ENCODE results near the gene PHKA1.

PHKA1 gene

DNA sequence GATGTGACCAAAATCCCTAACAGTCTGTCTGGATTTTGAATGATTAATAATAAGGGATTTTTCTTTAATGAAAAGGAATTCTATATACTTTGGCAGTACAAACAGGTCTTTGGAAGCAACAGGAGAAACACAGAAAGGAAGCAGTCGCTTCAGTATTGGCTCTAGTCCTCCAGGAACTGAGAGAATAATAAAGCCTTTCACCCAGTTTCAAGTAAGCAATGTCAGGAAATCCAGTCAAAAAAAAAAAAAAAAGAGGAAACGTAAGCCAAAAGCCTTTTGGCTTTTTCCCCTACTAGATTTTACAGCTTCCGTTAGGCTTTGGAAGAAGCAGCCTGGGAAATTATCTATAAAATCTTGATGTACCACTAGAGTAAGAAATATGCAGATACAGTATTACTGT is 79.8 kb downstream of the PHKA1 start:
- DNase-seq (ENCODE audit: low read depth) = peak; percentile 53
- TF ChIP-seq, protein P1, sequence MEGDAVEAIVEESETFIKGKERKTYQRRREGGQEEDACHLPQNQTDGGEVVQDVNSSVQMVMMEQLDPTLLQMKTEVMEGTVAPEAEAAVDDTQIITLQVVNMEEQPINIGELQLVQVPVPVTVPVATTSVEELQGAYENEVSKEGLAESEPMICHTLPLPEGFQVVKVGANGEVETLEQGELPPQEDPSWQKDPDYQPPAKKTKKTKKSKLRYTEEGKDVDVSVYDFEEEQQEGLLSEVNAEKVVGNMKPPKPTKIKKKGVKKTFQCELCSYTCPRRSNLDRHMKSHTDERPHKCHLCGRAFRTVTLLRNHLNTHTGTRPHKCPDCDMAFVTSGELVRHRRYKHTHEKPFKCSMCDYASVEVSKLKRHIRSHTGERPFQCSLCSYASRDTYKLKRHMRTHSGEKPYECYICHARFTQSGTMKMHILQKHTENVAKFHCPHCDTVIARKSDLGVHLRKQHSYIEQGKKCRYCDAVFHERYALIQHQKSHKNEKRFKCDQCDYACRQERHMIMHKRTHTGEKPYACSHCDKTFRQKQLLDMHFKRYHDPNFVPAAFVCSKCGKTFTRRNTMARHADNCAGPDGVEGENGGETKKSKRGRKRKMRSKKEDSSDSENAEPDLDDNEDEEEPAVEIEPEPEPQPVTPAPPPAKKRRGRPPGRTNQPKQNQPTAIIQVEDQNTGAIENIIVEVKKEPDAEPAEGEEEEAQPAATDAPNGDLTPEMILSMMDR (IDR thresholded peaks at IDR 0.05; ENCODE audit: low read length, missing control alignments) = no peak
- H3K4me3 ChIP-seq (replicated peaks; ENCODE audit: low read depth, low read length) = no peak overlapping the region

DNA sequence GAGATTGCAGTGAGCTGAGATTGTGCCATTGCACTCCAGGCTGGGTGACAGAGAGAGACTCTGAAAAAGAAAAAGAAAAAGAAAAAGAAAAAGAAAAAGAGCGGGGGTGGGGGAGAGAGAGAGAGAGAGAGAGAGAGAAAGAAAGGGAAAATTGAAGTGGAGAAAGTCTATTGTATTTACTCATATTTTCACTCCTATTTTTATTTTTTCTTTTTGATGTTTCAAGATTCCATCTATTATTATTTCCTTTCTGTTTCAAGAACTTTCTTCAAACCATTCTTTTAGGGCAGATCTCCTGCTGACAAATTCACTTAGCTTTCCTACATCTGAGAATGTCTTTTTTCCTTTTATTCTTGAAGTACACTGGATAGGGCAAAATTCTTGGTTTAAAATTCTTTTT is 83.9 kb downstream of the PHKA1 start:
- no peak overlapping the region for H3K4me3 ChIP-seq (replicated peaks; ENCODE audit: low read depth, low read length)
- DNase-seq (ENCODE audit: low read depth) = no peak
- TF ChIP-seq, protein P1 (IDR thresholded peaks at IDR 0.05; ENCODE audit: low read length, missing control alignments) = no peak

DNA sequence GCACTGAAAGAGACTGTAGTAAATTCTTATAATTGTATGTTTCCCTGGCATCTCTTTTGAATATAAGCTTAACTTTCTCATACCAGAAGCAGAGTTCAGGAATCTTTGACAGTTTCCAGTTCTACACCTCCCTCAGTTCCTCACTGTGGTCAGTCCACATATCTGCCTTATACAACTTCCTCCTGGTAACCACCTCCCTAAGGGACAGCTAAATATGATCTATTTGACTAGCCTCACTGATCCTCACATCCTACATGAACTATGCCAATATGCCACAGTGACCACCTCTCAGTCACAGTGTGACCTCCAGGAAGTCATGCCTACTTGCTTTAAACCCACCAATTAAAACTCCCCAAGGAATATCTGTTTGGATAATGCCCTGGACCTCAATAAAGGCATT is 89.9 kb downstream of the PHKA1 start:
- no peak for DNase-seq (ENCODE audit: low read depth)
- TF ChIP-seq, protein P1 (IDR thresholded peaks at IDR 0.05; ENCODE audit: low read length, missing control alignments) = no peak
- no peak overlapping the region for H3K4me3 ChIP-seq (replicated peaks; ENCODE audit: low read depth, low read length)

DNA sequence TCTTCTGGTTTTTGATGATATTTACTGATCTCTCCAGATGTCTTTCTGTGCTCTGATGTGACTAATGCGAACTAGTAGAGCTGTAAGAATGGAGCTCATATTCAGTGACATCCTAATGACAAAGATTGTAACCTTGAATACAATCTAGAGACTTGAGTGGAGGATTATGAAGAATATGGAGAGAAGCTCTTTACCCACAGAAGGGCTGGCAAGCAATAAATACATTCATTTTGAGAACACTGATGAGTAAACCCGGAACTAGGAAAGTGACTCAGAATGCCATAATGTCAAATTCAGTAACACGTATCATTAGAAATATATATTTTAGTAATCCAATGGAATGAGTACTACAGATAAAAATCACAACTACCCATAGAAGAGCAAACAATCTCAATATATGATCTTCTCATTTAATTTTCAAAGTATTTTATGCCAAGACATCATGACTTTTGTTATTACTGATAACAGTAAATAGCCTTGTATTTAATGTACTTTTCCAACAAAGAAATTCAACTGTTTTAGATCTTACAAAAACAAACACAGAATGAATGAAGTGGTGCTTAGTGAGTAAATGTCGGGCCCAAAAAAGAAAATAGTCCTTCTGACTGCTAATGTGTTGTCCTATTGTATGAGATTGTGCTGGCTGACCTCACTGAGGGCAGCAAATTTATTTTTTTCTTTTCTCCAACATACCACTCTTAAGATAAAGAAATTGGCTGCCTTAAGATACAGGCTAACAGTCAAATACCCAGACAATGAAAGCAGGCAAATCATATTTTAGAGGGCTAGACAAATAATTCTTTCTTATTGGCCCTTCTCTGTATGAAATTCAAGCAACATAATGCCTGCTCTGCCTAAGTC is 92.3 kb downstream of the PHKA1 start:
- no peak overlapping the region for H3K4me3 ChIP-seq (replicated peaks; ENCODE audit: low read depth, low read length)
- TF ChIP-seq, protein P1 (IDR thresholded peaks at IDR 0.05; ENCODE audit: low read length, missing control alignments) = no peak
- DNase-seq (ENCODE audit: low read depth) = peak; percentile 53

DNA sequence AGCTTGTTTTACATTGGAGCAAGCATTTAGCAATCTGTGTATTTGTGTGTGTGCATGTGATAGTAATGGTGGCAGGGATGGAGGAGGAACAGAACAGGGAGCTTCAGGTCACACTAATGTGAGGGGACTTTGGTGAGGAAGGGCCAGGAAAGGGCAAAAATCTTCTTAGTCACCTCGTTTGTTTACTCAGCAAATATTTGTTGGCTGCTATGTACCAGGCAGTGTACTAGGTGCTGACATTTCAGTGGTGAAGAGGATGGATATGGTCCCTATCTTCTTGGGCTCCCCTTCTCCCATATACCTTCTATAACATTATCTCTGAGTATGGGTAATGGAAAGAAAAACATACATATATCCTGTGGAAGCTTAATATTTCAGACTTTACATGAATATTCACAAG is 92.9 kb downstream of the PHKA1 start:
- H3K4me3 ChIP-seq (replicated peaks; ENCODE audit: low read depth, low read length) = peak overlapping the region; percentile 36
- no peak for DNase-seq (ENCODE audit: low read depth)
- TF ChIP-seq, protein P1 (IDR thresholded peaks at IDR 0.05; ENCODE audit: low read length, missing control alignments) = no peak

DNA sequence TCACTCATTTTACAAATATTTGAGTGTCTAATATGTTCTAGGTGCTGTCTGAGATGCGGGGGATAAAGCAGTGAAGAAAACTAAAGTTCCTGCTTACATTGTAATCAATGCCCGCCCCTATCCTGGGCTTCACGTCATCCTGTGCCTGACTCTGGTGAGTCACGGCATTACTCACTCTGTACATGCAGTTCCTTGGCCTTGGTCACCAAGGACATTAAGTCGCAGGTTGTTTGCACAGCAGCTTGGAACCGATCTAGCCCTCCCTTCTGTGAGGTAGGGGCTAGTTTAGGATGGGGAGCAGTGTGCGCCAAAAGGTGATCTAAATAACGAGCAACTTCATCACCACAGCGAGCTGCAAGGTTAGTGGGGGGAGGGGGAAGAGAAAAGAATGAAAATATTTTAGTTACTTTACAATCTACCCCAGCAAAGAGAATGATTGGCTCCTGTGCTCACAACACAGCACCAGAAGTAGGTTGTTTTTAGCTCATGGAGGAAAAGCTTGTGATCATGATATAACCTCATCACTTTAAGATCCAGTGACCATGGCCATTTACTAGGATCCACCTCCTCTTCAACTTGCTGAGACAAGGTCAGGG is 93.5 kb downstream of the PHKA1 start:
- H3K4me3 ChIP-seq (replicated peaks; ENCODE audit: low read depth, low read length) = peak overlapping the region; percentile 36
- TF ChIP-seq, protein P1 (IDR thresholded peaks at IDR 0.05; ENCODE audit: low read length, missing control alignments) = no peak
- DNase-seq (ENCODE audit: low read depth) = peak; percentile 89

Data from fibroblast of pulmonary artery (primary cell).